GM21390 (cell line): Measurements from ENCODE around the gene ARHGAP30.
A peak's percentile ranks its signal among the peaks of the same experiment; 100 is the strongest.
"Not testable (repeated sequence)": the region's sequence is repeated elsewhere in the genome, so short reads cannot be mapped to it uniquely, and the experiment has no call there.

ENCODE experiments used
- ATAC-seq: cut with Tn5 transposase; IDR thresholded peaks from one replicate; pipeline ENCODE4 v1.9.1; 2021; ENCODE audit not compliant: unreplicated experiment

The ARHGAP30 gene

DNA sequence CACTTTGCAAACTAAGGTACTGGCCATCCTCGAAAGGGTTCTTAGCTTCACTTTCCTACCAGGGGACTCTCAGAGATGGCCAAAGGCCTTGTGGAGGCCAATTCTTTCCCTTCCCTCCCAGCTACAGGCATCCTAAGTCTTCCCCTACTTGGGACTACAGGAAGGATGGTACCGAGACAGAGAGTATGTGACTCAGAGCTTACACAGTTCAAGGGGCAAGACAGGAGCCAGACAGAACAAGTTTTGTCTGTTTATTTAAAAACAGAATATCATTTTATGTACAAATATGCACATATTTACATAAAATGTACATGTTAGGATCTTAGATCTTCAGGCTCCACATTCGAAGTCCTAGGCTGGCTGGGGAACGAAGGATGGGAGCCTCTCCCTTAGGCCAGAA is 1.1 kb upstream of the ARHGAP30 start:
- ATAC-seq: no peak

DNA sequence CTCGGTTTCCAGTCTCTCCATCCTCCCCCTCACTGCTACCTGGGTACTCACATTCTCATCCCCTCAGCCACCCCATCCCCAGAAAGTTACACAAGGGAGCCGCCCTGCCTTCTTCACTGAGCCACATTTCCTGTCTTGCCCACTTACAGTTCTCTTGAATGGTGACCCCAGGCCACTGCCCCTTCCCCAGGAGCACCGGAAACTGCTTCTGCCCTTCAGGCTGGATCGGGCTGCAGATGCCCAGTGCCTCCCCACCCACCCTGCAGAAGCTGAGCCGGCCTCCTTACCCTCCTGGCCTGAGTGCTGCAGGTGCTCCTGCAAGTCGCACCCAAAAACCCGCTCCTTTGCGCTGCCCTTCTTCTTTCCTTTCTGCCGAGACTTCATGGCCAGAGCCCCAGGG is 450 bp downstream of the ARHGAP30 start:
- ATAC-seq: no peak

DNA sequence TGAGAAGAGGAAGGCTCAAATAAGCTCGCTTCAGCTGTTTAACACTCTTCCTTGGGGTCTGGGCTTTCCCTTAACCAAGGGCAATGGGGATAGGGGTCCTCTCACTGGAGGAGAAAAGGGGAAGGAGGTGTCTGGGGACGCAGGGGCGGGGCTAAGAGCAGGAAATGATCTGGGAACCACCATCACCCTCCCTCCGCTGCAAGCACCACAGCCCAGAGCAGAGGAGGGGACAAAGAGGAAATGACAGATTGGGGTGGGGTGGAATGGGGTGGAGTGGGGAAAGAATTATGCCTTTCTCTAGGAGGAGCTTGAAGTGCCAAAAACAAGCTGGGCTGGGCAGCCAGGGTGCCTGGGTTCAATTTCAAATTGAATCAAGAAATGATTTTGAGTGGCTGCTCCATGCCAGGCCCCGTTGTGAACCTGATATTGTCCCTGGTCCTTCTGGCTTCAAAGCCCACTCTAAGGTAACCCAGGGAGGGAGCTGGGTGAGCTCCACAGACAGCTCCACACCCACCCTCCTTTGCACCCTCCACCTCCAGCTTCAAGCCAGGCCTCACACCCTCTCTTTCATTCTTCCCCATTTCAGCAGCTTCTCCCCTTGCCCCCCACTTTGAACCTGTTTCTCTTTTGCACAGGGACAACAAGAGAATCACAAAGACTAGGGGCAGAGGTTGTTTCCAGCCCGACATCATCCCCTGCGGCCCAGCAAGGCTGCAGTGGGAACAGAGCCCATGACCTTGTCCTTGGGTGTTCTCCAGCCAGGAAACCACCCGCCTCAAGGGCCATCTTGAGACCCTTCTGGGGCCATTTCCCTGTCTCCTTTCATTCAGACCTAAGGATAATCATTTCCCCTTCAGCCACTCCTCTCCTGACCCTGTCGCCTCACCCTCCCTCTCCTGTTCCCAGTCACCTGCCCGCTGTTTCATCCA is 1.1 kb downstream of the ARHGAP30 start:
- peak; percentile 57 for ATAC-seq

DNA sequence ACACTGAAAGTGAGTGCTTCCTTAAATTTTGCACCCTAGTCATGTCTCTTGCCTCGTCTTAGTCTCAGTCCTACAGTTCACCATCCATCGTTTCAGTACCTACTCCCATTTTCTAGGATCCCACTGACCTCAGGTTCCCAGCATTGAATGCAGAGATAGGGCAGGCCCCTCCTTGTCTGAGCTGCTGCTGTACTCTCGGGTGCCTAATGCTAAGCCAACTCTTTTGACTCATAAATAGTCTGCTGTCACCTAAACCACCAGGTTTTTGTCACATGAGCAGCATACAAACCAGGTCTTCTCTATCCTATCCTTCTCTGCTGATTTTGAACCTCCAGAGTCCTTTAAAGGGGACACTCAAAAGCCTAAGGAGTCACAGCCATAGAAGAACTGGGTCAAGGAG is 3.0 kb downstream of the ARHGAP30 start:
- ATAC-seq: no peak

DNA sequence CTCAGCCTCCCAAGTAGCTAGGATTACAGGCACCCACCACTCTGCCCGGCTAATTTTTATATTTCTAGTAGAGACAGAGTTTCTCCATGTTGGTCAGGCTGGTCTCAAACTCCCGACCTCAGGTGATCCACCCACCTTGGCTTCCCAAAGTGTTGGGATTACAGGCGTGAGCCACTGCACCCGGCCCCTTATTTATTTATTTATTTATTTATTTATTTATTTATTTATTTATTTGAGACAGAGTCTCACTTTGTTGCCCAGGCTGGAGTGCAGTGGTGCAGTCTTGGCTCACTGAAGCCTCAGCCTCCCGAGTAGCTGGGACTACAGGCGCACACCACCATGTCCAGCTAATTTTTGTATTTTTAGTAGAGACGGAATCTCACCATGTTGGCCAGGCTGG is 4.0 kb downstream of the ARHGAP30 start:
- not testable (repeated sequence) for ATAC-seq

DNA sequence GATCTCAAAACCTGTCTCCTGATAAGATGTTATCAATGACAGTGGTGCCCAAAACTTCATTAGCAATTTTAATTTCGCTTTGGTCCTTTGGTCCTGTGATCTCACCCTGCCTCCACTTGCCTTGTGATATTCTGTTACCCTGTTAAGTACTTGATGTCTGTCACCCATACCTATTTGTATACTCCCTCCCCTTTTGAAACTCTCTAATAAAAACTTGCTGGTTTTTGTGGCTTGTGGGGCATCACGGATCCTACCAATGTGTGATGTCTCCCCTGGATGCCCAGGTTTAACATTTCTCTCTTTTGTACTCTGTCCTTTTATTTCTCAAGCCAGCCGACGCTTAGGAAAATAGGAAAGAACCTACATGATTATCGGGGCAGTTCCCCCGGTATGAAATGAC is 5.8 kb downstream of the ARHGAP30 start:
- not testable (repeated sequence) for ATAC-seq

DNA sequence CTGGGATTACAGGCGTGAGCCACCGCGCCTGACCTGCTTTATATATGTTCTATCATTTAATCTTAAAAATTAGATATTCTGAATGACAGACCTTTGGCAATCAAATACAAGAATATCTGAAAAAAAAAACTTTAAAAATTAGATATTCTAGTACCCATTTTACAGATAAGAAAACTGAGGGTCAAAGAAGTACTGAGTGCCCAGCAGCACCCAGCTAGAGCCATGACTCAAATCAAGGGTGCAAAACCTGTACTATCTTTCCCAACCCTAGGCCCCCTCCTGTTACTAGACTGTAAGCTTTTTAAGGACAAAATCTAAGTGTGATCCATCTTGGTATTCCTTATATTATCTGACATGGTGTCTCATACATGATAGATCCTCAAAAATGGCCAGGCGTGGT is 8.3 kb downstream of the ARHGAP30 start:
- no peak for ATAC-seq

DNA sequence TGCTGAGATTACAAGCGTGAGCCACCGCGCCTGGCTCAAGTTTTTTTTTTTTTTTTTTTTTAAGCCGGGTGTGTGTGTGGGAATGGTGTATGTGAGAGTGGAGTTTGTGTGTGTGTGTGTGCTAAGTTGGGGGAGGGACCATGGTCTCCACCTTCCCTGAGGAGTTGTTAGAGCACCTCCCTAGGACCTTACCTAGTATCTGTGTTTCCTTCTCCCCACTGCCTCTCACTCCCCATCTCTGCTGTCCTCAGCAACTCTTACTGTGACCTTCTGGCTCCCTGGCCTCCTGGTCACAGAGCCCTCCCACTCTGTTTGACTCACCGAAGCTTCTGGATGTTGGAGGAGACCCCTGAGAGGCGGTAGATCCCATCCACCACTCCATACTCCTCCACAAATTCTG is 10.4 kb downstream of the ARHGAP30 start:
- ATAC-seq: no peak

DNA sequence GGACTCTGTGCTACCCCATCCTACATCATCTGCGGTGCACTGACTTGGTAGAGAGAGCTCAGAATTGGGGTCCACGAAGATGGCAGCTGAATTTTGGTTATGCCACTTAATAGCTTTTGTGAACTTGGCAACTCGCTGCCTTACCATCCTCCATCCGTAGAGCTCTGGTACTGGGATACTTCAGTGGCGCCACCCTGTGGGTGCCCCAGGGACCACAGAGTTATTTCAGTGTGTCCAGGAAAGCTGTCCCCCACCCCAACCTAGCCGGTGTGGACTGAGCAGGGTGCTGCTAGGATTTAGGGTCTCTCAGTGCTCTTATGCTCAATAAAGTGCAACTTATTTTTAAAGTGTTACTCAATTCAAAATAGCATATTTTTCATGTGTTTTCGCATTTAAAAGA is 14.9 kb downstream of the ARHGAP30 start:
- ATAC-seq: no peak

DNA sequence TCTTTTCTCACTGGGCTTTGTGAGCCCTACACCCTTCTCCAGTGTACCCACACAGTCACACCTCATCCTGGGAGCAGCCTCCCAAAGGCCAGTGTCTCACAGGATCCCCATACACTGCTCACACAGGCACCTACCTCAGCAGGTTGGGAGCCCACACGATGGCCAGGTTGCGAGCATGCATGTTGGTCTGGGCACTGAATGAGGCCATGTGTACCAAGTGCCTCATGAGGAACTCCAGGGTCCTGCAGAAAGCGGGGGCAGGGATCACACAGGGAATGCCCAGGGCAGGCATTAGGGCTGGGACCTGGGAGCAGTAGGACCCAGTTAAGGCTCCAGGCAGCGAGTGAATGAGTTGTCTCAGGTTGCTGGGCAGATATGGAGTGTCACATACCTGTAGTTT is 15.5 kb downstream of the ARHGAP30 start:
- no peak for ATAC-seq

DNA sequence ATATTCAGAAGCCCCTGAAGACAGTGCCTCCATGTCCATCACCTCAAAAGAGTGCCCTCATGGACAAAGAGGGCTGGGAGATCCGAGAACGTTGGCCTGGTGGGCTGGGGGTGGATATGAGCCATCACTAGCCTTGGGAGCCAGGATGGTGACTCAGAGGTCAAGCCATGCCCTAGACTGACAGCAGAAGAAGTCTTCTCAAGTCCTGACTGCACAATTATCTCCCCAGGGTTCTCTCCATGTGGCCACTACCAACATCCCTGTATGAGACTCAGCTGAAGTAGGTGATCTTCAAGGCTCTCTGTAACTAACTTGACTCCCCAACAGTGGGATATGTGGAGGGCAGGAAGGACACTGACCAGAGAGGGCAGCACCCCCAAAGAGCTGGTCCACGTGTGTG is 16.8 kb downstream of the ARHGAP30 start:
- ATAC-seq: no peak

DNA sequence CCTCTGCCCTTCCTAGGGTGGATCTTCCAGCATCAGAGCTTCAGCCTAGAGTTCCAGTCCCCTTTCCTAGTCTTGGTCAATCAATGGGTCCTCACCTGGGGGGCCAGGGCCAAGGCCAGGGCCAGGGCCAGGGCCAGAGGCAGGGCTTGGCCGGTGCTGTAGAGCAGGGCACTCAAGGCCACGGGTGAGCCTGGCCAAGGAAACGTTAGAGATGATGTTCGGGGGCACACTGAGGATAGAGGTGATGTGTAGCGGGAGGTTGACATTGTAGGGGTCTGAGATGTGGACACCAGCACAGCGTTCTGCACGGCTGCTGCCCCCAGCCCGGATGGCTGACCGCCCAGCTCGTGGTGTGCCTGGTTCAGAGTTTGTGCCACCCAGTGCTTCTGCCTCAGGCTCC is 18.5 kb downstream of the ARHGAP30 start:
- no peak for ATAC-seq

DNA sequence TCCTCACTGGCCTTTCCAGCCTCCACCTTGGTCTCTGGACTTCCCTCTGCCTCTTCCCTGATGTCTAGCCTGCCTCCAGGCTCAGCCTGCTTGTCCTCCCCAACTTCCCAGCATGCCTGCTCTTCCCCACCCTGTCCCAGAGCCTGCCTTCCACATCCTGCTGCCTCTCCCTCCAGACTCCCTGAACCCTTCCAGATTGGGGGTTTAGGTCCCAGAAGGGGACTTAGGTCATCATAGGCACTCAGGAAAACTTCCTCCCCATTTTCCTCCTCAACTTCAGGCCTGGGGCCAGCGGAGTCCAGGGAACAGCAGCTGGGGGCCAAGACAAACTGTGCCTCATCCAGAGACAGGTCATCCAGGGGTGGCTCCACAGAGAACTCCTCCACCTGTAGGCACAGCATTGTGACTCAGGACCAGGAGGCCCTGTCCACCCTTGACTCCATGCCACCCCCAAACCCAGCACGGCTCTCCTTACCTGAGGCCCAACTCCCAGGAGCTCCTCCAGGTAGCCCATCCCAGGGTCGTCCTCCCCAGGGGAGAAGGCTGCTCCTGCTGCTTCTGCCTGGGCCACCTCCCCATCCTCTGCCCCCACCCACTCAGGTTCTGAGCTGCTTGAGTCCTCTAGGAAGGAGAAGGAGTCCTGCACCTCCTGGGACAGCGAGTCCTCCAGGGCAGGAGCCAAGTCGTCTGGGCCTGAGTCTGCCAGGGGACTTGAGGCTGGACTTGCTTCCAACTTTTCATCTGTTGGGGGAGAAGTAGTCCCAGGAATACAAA is 20.6 kb downstream of the ARHGAP30 start:
- no peak for ATAC-seq

DNA sequence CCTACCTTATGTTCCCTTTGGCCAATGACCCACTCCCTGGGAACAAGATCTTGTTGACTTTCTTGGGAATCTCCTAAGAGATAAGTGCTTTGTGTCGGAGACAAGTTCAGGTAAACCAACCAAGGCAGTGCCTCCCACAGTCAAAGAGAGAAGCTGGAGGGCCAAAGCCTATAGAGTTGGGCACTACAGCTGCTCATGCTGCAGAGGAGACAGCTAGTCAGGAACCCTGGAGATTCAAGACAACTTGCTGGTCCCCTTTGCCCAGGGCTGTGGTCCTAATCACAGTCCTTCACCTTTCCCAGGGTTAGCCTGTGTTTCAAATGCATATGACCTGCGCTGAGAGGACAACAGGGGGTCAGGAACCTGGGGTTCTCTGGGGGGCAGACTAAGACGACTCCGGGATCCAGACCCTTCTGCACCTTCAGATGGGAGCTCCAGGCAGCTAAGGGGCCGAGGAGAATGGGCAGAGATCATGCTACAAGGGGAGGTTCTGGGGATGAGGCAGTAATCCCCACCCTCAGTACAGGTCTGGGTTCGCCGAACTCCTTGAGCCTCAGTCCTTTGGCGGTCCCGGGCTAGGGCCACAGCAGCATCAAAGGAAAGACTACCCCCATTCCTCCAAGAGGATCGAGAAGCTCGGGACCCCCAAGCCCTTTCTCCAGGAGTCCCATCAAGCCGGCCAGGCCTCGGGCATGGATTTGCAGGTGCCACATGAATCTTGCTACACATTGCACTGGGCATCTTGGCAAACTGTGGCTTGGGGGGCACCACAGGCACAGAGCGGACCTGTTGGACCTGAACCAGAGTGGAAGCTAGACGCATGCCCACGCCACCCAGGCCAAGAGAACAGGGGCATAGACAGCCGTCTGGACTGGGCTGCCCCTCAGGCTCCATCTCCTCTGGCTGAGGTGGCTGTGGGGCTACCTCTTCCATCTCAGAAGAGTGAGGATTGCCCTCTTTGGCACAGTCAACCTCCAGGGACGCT is 22.0 kb downstream of the ARHGAP30 start:
- ATAC-seq: no peak

DNA sequence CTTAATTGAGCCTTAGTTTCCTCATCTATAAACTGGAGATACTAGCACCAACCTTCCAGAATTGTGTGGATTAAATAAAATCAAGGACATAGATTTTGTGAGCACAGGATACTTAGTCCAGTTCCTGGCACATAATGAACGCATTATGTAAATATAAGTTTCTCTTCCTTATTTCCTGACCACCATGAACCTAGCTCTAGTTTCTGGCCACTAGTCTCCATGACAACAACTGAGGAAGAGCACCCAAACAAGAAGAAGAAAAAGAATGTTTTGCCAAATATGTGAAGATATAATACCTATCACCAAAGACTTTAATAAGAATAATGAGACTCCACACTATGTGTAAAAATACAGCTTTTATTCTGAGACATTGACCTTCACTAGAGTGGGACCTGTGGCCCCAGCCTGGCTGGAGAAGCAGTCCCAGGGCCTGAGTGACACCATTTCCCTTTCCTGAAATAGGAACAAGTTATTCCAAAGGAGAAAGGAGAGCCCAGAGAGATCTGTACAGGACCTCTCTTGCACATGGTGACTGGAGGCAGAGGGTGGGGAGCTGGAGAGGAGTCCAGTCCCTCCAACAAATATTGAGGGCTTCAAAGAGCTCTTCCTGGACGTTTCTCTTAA is 23.0 kb downstream of the ARHGAP30 start:
- peak; percentile 44 for ATAC-seq

DNA sequence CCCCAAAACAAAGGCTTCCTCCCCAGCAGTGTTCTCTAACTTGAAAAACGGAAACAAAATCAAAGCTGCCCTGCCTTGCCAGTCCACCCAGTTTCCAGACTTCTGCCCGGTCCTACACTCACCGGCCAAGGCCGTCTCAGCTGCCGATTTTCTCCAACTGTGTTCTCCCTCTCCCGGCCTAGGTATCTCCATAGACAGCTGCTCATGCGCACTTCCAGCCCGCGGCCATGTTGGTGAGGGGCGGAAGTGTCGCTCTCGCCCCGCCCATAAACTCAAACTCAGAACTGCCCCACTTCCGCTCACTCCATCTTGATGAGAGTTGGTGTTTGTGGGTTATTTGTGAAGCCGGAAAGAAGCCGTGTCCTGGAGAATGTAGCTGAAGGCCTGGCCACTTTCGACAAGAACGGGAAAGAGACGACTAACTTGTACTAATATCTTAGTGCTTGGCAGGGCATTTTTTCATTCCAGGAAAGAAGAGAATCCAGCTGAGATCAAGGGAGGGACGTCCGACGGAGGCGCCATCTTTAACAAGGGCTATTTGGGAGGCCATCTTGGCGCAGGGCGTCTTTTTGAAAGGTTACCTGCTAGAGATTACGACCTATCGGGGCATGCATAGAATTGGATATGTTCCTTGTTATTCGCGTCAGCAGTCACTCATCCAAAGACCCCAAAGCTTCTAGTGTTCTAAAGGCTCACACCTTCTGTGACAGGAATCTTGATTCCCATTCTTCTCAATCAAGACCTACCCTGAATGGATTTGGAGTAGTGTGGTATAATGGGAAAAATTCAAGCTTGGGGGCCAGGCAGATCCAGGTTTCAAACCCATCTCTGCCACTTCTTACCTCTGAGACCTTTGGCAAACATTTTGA is 23.7 kb downstream of the ARHGAP30 start, which contains the start of gene USF1:
TSS of gene USF1 (minus strand) at position 242 of the 869 bp plus-strand sequence. CDS start 2,702 bp downstream, outside the sequence.
- peak; percentile 57 for ATAC-seq

DNA sequence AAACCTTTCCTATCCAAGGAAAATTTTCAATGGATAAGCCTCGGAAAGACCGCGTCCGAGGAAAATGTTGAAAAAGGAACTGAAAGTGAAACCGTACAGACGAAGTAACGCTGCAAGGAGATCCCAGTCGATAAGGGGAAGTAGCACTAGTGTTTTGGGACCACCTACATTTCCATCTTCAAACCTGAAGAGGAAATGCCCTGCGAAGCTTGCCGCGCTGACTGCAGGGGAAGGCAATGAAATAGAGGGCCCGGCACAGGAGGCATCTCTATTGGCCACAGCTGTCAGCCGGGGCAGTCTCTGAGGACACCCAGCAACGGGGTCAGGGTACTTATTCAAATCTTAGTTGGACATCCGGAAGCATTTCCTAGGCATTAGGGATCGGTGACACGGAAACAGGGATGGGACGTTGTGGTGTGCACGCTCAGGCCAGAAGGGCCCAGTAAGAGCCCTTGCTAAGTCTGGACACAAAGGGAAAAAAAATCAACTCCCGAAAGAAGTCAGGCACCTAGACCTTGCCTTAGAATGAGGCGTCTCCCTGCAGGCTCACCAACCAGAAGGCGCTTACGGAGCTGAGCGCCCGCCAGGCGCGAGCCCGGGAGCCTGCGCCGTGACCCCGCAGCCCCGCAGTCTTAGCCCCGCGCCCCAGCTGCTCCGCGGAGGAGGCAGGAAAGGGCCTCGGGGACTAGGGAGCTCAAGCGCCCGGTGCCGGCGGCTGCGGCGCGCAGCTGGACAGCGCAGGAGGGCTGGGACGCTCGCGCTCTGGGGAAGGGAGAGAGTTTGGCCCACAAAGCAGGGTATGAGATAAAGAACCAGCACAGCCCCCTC is 24.6 kb downstream of the ARHGAP30 start:
- peak; percentile 41 for ATAC-seq

DNA sequence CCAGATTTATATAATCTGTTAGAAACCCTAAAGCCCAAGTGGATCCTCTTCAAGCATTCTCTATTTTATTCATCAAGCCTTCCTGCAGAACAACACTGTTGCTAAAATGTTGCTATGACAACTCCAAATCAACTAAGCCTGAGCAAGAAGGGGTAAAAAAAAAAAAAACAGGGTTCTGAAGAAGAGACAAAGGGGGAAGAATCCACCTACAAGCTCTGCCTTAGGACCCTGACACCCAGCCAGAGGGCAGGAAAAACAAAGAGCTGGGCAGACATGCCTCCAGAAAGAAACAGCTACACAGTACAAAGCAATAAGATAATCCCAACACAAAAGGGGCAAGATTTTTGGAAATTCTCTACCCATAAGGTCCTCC is 25.2 kb downstream of the ARHGAP30 start:
- no peak for ATAC-seq

DNA sequence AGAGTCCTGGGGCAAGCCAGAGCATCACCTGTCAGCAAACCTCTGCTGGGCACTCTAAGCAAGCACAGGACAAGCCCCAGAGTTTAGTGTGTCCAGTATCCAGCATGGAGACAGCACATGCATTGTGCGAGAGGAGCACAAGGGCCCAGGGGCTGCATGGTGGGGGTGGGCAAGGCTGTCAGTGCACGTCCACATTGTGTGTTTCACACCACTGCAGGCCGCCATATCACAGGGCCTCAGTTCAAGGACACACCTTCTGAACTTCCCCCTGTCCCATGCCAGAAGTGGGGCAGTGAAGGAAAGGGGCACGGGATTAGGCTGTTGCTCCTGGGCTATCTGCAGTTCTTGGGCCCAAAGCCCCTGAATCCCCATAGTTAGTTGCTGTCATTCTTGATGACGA is 30.1 kb downstream of the ARHGAP30 start:
- no peak for ATAC-seq
